Measurements from ENCODE around the gene GPR173. TPM values are rescaled to one million over a fixed set of nuclear protein-coding genes. Genes with fewer than 3 reads are reported as not detected.

Gene GPR173
- polyA plus RNA-seq, 1 experiment, result 2.7 TPM

- TF ChIP-seq CTCF (IDR thresholded peaks at IDR 0.05; ENCODE audit: insufficient read depth, low read depth, low read length), result no peak
- no peak overlapping the region for H3K4me3 ChIP-seq (ENCODE audit: low read depth, low read length)
- 0 out of 2 replicates have a peak, but pooled peaks cover under 1% of the 10 kb centered on the region for H3K36me3 ChIP-seq (ENCODE audit: control insufficient read depth, insufficient read depth, low read length)
- ChIA-PET POLR2A (no interaction called here), CTCF (interaction anchor here (0.8 kb wide), 1 partner anchor 10 kb away, joined by 4 read pairs; no protein-coding TSS in a partner anchor)
- no peaks in the 10 kb centered on the region for H3K27me3 ChIP-seq (ENCODE audit: control insufficient read depth, insufficient read depth, low read length)
- no peak for DNase-seq (ENCODE audit: low read depth)
Measured at GRCh38 chrX:53078943-53079342, 30.4 kb downstream of the GPR173 start.

GRCh38 chrX:53080628-53081580 lies 32.3 kb downstream of the GPR173 start:
- no peak for DNase-seq (ENCODE audit: low read depth)
- Histone ChIP-seq H3K36me3 (ENCODE audit: control insufficient read depth, insufficient read depth, low read length) (peaks cover 10% of the 10 kb centered on the region), H3K4me3 (ENCODE audit: low read depth, low read length) (peak overlapping the region; percentile 42), H3K27me3 (ENCODE audit: control insufficient read depth, insufficient read depth, low read length) (no peaks in the 10 kb centered on the region)
- POLR2A ChIA-PET, result interaction anchor here (0.6 kb wide), 1 partner anchor 196 kb away, joined by 5 read pairs; no protein-coding TSS in a partner anchor
- TF ChIP-seq CTCF (IDR thresholded peaks at IDR 0.05; ENCODE audit: insufficient read depth, low read depth, low read length), result no peak
- CTCF ChIA-PET, result interaction anchor here (0.6 to 1.5 kb wide), 2 partner anchors 9 to 253 kb away, joined by 3 read pairs; no protein-coding TSS in a partner anchor

- Histone ChIP-seq H3K36me3 (ENCODE audit: control insufficient read depth, insufficient read depth, low read length) (peaks cover 14% of the 10 kb centered on the region), H3K4me3 (ENCODE audit: low read depth, low read length) (peak within 1 kb of the TSS; percentile 74), H3K27me3 (ENCODE audit: control insufficient read depth, insufficient read depth, low read length) (no peaks in the 10 kb centered on the region)
- CTCF ChIA-PET, result interaction anchor here (0.6 kb wide), 1 partner anchor 252 kb away, joined by 3 read pairs; no protein-coding TSS in a partner anchor
- POLR2A ChIA-PET, result interaction anchor here (0.5 to 1.3 kb wide), 5 partner anchors 9 to 143 kb away, joined by 3 to 10 read pairs (median 4); partner anchors contain the start of gene KANTR
- peak; percentile 90 for DNase-seq (ENCODE audit: low read depth)
- TF ChIP-seq CTCF (IDR thresholded peaks at IDR 0.05; ENCODE audit: insufficient read depth, low read depth, low read length), result no peak
Measured at GRCh38 chrX:53081925-53082772, 33.6 kb downstream of the GPR173 start, which contains the start of gene TSPYL2. Gene TSPYL2 (plus strand): TSS chrX:53082367. CDS start chrX:53082499, 132 bp downstream.

- Histone ChIP-seq H3K27me3 (ENCODE audit: control insufficient read depth, insufficient read depth, low read length) (no peaks in the 10 kb centered on the region), H3K4me3 (ENCODE audit: low read depth, low read length) (peak overlapping the region; percentile 74), H3K36me3 (ENCODE audit: control insufficient read depth, insufficient read depth, low read length) (peaks cover 14% of the 10 kb centered on the region)
- no peak for TF ChIP-seq CTCF (IDR thresholded peaks at IDR 0.05; ENCODE audit: insufficient read depth, low read depth, low read length)
- DNase-seq (ENCODE audit: low read depth), result no peak
- ChIA-PET CTCF (no interaction called here), POLR2A (interaction anchor here (1.3 kb wide), 1 partner anchor 142 kb away, joined by 6 read pairs; no protein-coding TSS in a partner anchor)
Measured at GRCh38 chrX:53082773-53083616, 34.4 kb downstream of the GPR173 start.

All from BJ (cell line).